HL-60/S4 treated with retinoic acid at 250 ng/mL for 4 days and 3 days (cell line): ENCODE results near the gene KIF5B.
"Not testable (repeated sequence)": the region's sequence is repeated elsewhere in the genome, so short reads cannot be mapped to it uniquely, and the experiment has no call there.

ENCODE experiments used
- in situ Hi-C: fragments of 300-500 bp; cut with MboI; formaldehyde crosslinking; loops from 2 replicates; pipeline ENCODE4 v1.7.0; 2022; ENCODE audit warnings: low sequenced_read_pairs

KIF5B gene

GRCh38 chr10:32017044-32017443 is 39.2 kb downstream of the KIF5B start:
- in situ Hi-C loops: loop anchor here (25.0 kb wide), 1 partner anchor 155 kb away; no protein-coding TSS in a partner anchor

- in situ Hi-C loops: loop anchor here (25.0 kb wide), 1 partner anchor 153 kb away; no protein-coding TSS in a partner anchor
Measured at GRCh38 chr10:32015386-32015785, 40.8 kb downstream of the KIF5B start.

- in situ Hi-C loops: loop anchor here (25.0 kb wide), 1 partner anchor 145 kb away; no protein-coding TSS in a partner anchor
Measured at GRCh38 chr10:32007026-32007425, 49.2 kb downstream of the KIF5B start.

- in situ Hi-C loops: loop anchor here (25.0 kb wide), 1 partner anchor 143 kb away; no protein-coding TSS in a partner anchor
Measured at GRCh38 chr10:32005050-32005449, 51.2 kb downstream of the KIF5B start.

- in situ Hi-C loops: loop anchor here (25.0 kb wide), 1 partner anchor 142 kb away; no protein-coding TSS in a partner anchor
Measured at GRCh38 chr10:32004161-32004591, 52.0 kb downstream of the KIF5B start.

GRCh38 chr10:32002531-32002930 is 53.7 kb downstream of the KIF5B start:
- in situ Hi-C loops: loop anchor here (25.0 kb wide), 1 partner anchor 140 kb away; no protein-coding TSS in a partner anchor

GRCh38 chr10:32000937-32001336 is 55.3 kb downstream of the KIF5B start:
- in situ Hi-C loops: loop anchor here (25.0 kb wide), 1 partner anchor 139 kb away; no protein-coding TSS in a partner anchor

GRCh38 chr10:31999836-32000235 is 56.4 kb downstream of the KIF5B start:
- in situ Hi-C loops: loop anchor here (25.0 kb wide), 1 partner anchor 138 kb away; no protein-coding TSS in a partner anchor

GRCh38 chr10:31999070-31999660 is 57.1 kb downstream of the KIF5B start:
- in situ Hi-C loops: no loop called here

- in situ Hi-C loops: no loop called here
Measured at GRCh38 chr10:31994926-31995325, 61.3 kb downstream of the KIF5B start.

- in situ Hi-C loops: no loop called here
Measured at GRCh38 chr10:31990937-31991336, 65.3 kb downstream of the KIF5B start.

- in situ Hi-C loops: not testable (repeated sequence)
Measured at GRCh38 chr10:31987786-31988185, 68.4 kb downstream of the KIF5B start.

- in situ Hi-C loops: no loop called here
Measured at GRCh38 chr10:31982111-31982510, 74.1 kb downstream of the KIF5B start.

GRCh38 chr10:31980471-31980870 is 75.8 kb downstream of the KIF5B start:
- in situ Hi-C loops: no loop called here

GRCh38 chr10:31979071-31979470 is 77.2 kb downstream of the KIF5B start:
- in situ Hi-C loops: not testable (repeated sequence)

GRCh38 chr10:31978156-31978483 is 78.1 kb downstream of the KIF5B start:
- in situ Hi-C loops: no loop called here

- in situ Hi-C loops: no loop called here
Measured at GRCh38 chr10:31977440-31978155, 78.6 kb downstream of the KIF5B start.

- in situ Hi-C loops: no loop called here
Measured at GRCh38 chr10:31975157-31975765, 81.0 kb downstream of the KIF5B start.

- in situ Hi-C loops: no loop called here
Measured at GRCh38 chr10:31974434-31975124, 81.6 kb downstream of the KIF5B start.

GRCh38 chr10:31972519-31973041 is 83.6 kb downstream of the KIF5B start:
- in situ Hi-C loops: no loop called here

GRCh38 chr10:31969847-31970246 is 86.4 kb downstream of the KIF5B start:
- in situ Hi-C loops: not testable (repeated sequence)
